ENCODE data around the gene PTGIS.

- TF ChIP-seq, protein P1, sequence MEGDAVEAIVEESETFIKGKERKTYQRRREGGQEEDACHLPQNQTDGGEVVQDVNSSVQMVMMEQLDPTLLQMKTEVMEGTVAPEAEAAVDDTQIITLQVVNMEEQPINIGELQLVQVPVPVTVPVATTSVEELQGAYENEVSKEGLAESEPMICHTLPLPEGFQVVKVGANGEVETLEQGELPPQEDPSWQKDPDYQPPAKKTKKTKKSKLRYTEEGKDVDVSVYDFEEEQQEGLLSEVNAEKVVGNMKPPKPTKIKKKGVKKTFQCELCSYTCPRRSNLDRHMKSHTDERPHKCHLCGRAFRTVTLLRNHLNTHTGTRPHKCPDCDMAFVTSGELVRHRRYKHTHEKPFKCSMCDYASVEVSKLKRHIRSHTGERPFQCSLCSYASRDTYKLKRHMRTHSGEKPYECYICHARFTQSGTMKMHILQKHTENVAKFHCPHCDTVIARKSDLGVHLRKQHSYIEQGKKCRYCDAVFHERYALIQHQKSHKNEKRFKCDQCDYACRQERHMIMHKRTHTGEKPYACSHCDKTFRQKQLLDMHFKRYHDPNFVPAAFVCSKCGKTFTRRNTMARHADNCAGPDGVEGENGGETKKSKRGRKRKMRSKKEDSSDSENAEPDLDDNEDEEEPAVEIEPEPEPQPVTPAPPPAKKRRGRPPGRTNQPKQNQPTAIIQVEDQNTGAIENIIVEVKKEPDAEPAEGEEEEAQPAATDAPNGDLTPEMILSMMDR (IDR thresholded peaks at IDR 0.05), result peak in 4 of 6 experiments; percentile 57 to 70 (median 64)
- no peak for TF ChIP-seq POLR2A (IDR thresholded peaks at IDR 0.05)
These were observed 83.5 kb downstream of the PTGIS start for GRCh38 chr20:49484180-49485140.

All from Peyer's patch (tissue), 4 donors.